Esophagus squamous epithelium (tissue), 5 donors: ENCODE results near the gene PDZD7. TPM values are rescaled to one million over a fixed set of nuclear protein-coding genes. Genes with fewer than 3 reads are reported as not detected.
"Not testable (repeated sequence)": the region's sequence is repeated elsewhere in the genome, so short reads cannot be mapped to it uniquely, and the experiment has no call there.

Experiments
- DNase-seq: peaks from one replicate; lab custom pipeline; 2025; lab: John Stamatoyannopoulos, UW
- H3K27ac ChIP-seq, 4 donors: fragments of 200-600 bp; sonication (generic); one replicate each; pipeline ENCODE4 v1.5.1; 2016 to 2019; ENCODE audit warnings: mild to moderate bottlenecking in 1 of 4
- H3K27me3 ChIP-seq, 4 donors: fragments of 200-600 bp; sonication (generic); 1 replicate in 3 of 4; 2 replicates in 1 of 4; pipeline versions ENCODE4 v1.5.1 to v1.6.0; 2017 to 2021; ENCODE audit warnings: antibody characterized with exemption in 1 of 4
- H3K36me3 ChIP-seq, 3 donors: fragments of 200-600 bp; sonication (generic); one replicate each; pipeline ENCODE4 v1.5.1; 2016 to 2019
- H3K4me1 ChIP-seq, 3 donors: fragments of 200-600 bp; sonication (generic); one replicate each; pipeline ENCODE4 v1.5.1; 2017 to 2019
- H3K4me3 ChIP-seq, 4 donors: fragments of 200-600 bp; sonication (generic); 1 replicate in 3 of 4; 2 replicates in 1 of 4; pipeline ENCODE4 v1.5.1; 2016 to 2019; ENCODE audit warnings: mild to moderate bottlenecking in 2 of 4, moderate library complexity in 1 of 4
- H3K9me3 ChIP-seq, 3 donors: fragments of 200-600 bp; sonication (generic); one replicate each; pipeline ENCODE4 v1.5.1; 2016 to 2019
- CTCF ChIP-seq, 6 experiments: fragments of 450-650 bp in 4 of 6; fragments of 200-600 bp in 2 of 6; sonication (generic) in 2 of 6; IDR thresholded peaks; one replicate each; pipeline ENCODE4 v1.5.1; 2016 to 2019; ENCODE audit warnings: antibody characterized with exemption in 6 of 6, mild to moderate bottlenecking in 4 of 6, moderate library complexity in 4 of 6
- POLR2A ChIP-seq, 4 donors: fragments of 450-650 bp; IDR thresholded peaks; one replicate each; pipeline ENCODE4 v1.6.1; 2017; ENCODE audit warnings: antibody characterized with exemption in 4 of 4, mild to moderate bottlenecking in 4 of 4, moderate library complexity in 3 of 4
- WGBS, 2 donors: methylation state at CpG; one replicate each; pipeline ENCODE4 v1.1.5; 2018; 5-methylcytosine and 5-hydroxymethylcytosine counted together
- intact Hi-C: fragments of 100-400 bp; cut with DNase I; formaldehyde crosslinking; loops from one replicate; pipeline ENCODE4 v1.15.0; 2022
- total RNA-seq, 4 donors: library from RNA; depleted of rRNA; stranded (reverse); fragments of >200 nt; gene quantifications; one replicate each; pipeline ENCODE4 v1.1.0, GENCODE V29; 2016
- donor health status: DM: yes; HTN: yes; CAD: no.

Gene PDZD7
- total RNA-seq, 4 donors from 2014 or later = 0.19 to 0.29 (median 0.26) TPM; not detected in 1

- 54 to 59% methylated on average over 3 of the region's 3 CpGs for WGBS, 2 donors
- Histone ChIP-seq H3K4me1 (no peaks in the 10 kb centered on the region), H3K4me3 (no peak overlapping the region), H3K36me3 (peaks cover 0 to 46% (median 6%) of the 10 kb centered on the region in 3 donors), H3K27me3 (no peaks in the 10 kb centered on the region), H3K9me3 (no peaks in the 10 kb centered on the region), H3K27ac (no peak overlapping the region)
- TF ChIP-seq POLR2A (IDR thresholded peaks at IDR 0.05) = no peak
- TF ChIP-seq CTCF (IDR thresholded peaks at IDR 0.05) = no peak
- intact Hi-C loops = no loop called here
- DNase-seq = no peak
Observed at GRCh38 chr10:100976906-100977305, 54.0 kb downstream of the PDZD7 start.

GRCh38 chr10:100975397-100975796, 55.5 kb downstream of the PDZD7 start:
- H3K4me3 ChIP-seq, H3K27me3 ChIP-seq, H3K4me1 ChIP-seq, H3K27ac ChIP-seq, H3K9me3 ChIP-seq, DNase-seq, intact Hi-C loops: not testable (repeated sequence)
- H3K36me3 ChIP-seq = peaks cover 0 to 31% (median 0%) of the 10 kb centered on the region in 3 donors
- WGBS, 2 donors = 85 to 87% methylated on average over 6 to 8 of the region's 8 CpGs

GRCh38 chr10:100972904-100973535, 57.9 kb downstream of the PDZD7 start:
- Histone ChIP-seq H3K4me3 (no peak overlapping the region), H3K27me3 (no peaks in the 10 kb centered on the region), H3K9me3 (no peaks in the 10 kb centered on the region), H3K4me1 (peaks cover 12 to 20% (median 15%) of the 10 kb centered on the region in 3 donors), H3K27ac (no peak overlapping the region), H3K36me3 (peaks cover 0 to 7% (median 0%) of the 10 kb centered on the region in 3 donors)
- intact Hi-C loops = no loop called here
- 88 to 100% methylated on average over 3 to 4 of the region's 6 CpGs for WGBS, 2 donors
- DNase-seq = no peak
- no peak for TF ChIP-seq CTCF (IDR thresholded peaks at IDR 0.05)
- TF ChIP-seq POLR2A (IDR thresholded peaks at IDR 0.05) = no peak

- H3K4me3 ChIP-seq = no peak overlapping the region
- no peak overlapping the region for H3K27ac ChIP-seq
- DNase-seq = no peak
- H3K9me3 ChIP-seq = no peaks in the 10 kb centered on the region
- intact Hi-C loops = no loop called here
- peaks cover 12 to 20% (median 15%) of the 10 kb centered on the region in 3 donors for H3K4me1 ChIP-seq
- TF ChIP-seq POLR2A (IDR thresholded peaks at IDR 0.05) = no peak
- TF ChIP-seq CTCF (IDR thresholded peaks at IDR 0.05) = no peak
- WGBS, 2 donors = 68 to 71% methylated on average over 12 to 13 of the region's 13 CpGs
- peaks cover 0 to 2% (median 0%) of the 10 kb centered on the region in 3 donors for H3K36me3 ChIP-seq
- no peaks in the 10 kb centered on the region for H3K27me3 ChIP-seq
Observed at GRCh38 chr10:100972115-100972903, 58.6 kb downstream of the PDZD7 start.

GRCh38 chr10:100970914-100971811, 59.8 kb downstream of the PDZD7 start:
- TF ChIP-seq POLR2A (IDR thresholded peaks at IDR 0.05) (no peak), CTCF (IDR thresholded peaks at IDR 0.05) (no peak)
- Histone ChIP-seq H3K27me3 (no peaks in the 10 kb centered on the region), H3K4me3 (no peak overlapping the region), H3K4me1 (peaks cover 12 to 20% (median 15%) of the 10 kb centered on the region in 3 donors), H3K36me3 (peaks cover 0 to 7% (median 0%) of the 10 kb centered on the region in 3 donors), H3K9me3 (no peaks in the 10 kb centered on the region), H3K27ac (no peak overlapping the region)
- no peak for DNase-seq
- WGBS, 2 donors = 36 to 50% methylated on average over 3 of the region's 4 CpGs
- intact Hi-C loops = no loop called here
